ENCODE results near the gene APP.
"Not testable (repeated sequence)": the region's sequence is repeated elsewhere in the genome, so short reads cannot be mapped to it uniquely, and the experiment has no call there.

APP gene

GRCh38 chr21:26020081-26020480 lies 150.5 kb downstream of the APP start:
- H3K27me3 ChIP-seq (ENCODE audit: insufficient read depth, low read length, poor library complexity, severe bottlenecking), result no peaks in the 10 kb centered on the region
- H3K4me1 ChIP-seq (ENCODE audit: insufficient read depth, low read length, poor library complexity, severe bottlenecking), result no peaks in the 10 kb centered on the region
- no peak overlapping the region for H2AFZ ChIP-seq (ENCODE audit: low read length)
- no peaks in the 10 kb centered on the region for H3K36me3 ChIP-seq (ENCODE audit: insufficient read depth, low read length)
- TF ChIP-seq, protein P1, sequence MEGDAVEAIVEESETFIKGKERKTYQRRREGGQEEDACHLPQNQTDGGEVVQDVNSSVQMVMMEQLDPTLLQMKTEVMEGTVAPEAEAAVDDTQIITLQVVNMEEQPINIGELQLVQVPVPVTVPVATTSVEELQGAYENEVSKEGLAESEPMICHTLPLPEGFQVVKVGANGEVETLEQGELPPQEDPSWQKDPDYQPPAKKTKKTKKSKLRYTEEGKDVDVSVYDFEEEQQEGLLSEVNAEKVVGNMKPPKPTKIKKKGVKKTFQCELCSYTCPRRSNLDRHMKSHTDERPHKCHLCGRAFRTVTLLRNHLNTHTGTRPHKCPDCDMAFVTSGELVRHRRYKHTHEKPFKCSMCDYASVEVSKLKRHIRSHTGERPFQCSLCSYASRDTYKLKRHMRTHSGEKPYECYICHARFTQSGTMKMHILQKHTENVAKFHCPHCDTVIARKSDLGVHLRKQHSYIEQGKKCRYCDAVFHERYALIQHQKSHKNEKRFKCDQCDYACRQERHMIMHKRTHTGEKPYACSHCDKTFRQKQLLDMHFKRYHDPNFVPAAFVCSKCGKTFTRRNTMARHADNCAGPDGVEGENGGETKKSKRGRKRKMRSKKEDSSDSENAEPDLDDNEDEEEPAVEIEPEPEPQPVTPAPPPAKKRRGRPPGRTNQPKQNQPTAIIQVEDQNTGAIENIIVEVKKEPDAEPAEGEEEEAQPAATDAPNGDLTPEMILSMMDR (conservative IDR thresholded peaks at IDR 0.05; ENCODE audit: low read length), result no peak
- TF ChIP-seq EZH2phosphoT487 (IDR thresholded peaks at IDR 0.05; ENCODE audit: borderline replicate concordance), result no peak
- H3K9me2 ChIP-seq (replicated peaks; ENCODE audit: low read depth, low read length), result no peaks in the 10 kb centered on the region
- no peak overlapping the region for H3K4me3 ChIP-seq (ENCODE audit: low read length, poor library complexity, severe bottlenecking)
- no peak overlapping the region for H3K4me2 ChIP-seq (ENCODE audit: low read depth, low read length, poor library complexity, severe bottlenecking)
- no peaks in the 10 kb centered on the region for H3F3A ChIP-seq (ENCODE audit: low read depth)
- H3K9ac ChIP-seq (ENCODE audit: low read depth, low read length, poor library complexity, severe bottlenecking), result no peak overlapping the region
- H3K9me3 ChIP-seq (ENCODE audit: insufficient read depth, low read depth, low read length), result no peaks in the 10 kb centered on the region; the same call in 1 of the 2 replicates
- no peaks in the 10 kb centered on the region for H4K20me1 ChIP-seq (ENCODE audit: insufficient read depth, low read length, poor library complexity, severe bottlenecking)
- no peaks in the 10 kb centered on the region for H3K79me2 ChIP-seq (ENCODE audit: insufficient read depth, low read length)

- H3K9me3 ChIP-seq (ENCODE audit: insufficient read depth, low read depth, low read length), result no peaks in the 10 kb centered on the region; the same call in 1 of the 2 replicates
- H3F3A ChIP-seq (ENCODE audit: low read depth), result no peaks in the 10 kb centered on the region
- no peaks in the 10 kb centered on the region for H3K36me3 ChIP-seq (ENCODE audit: insufficient read depth, low read length)
- no peak overlapping the region for H3K4me3 ChIP-seq (ENCODE audit: low read length, poor library complexity, severe bottlenecking)
- H3K79me2 ChIP-seq (ENCODE audit: insufficient read depth, low read length), result no peaks in the 10 kb centered on the region
- H3K4me1 ChIP-seq (ENCODE audit: insufficient read depth, low read length, poor library complexity, severe bottlenecking), result no peaks in the 10 kb centered on the region
- H3K4me2 ChIP-seq (ENCODE audit: low read depth, low read length, poor library complexity, severe bottlenecking), result no peak overlapping the region
- TF ChIP-seq, protein P1 (conservative IDR thresholded peaks at IDR 0.05; ENCODE audit: low read length), result no peak
- no peak for TF ChIP-seq EZH2phosphoT487 (IDR thresholded peaks at IDR 0.05; ENCODE audit: borderline replicate concordance)
- no peaks in the 10 kb centered on the region for H4K20me1 ChIP-seq (ENCODE audit: insufficient read depth, low read length, poor library complexity, severe bottlenecking)
- no peak overlapping the region for H3K9ac ChIP-seq (ENCODE audit: low read depth, low read length, poor library complexity, severe bottlenecking)
- H2AFZ ChIP-seq (ENCODE audit: low read length), result no peak overlapping the region
- H3K27me3 ChIP-seq (ENCODE audit: insufficient read depth, low read length, poor library complexity, severe bottlenecking), result no peaks in the 10 kb centered on the region
- H3K9me2 ChIP-seq (replicated peaks; ENCODE audit: low read depth, low read length), result no peaks in the 10 kb centered on the region
These were observed 151.3 kb downstream of the APP start for GRCh38 chr21:26019236-26019635.

DNA sequence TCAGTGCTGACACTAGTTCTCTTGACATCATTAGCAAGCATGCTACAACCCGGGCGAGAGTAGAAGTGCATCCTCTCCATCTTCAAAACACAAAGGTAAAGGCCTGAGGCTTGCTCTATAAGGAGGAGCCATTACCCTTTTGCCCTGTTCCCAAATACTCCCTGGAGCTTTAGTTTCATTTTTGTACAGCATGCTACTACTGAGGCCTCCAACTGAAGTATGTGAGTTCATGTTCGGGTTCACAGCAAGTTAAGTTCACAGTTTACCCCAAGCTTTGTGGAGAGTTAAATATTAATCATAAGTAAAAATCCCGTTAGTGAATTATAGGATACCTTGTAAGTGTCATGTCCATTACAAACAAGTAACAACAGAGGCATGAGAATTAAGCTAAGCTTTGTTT lies 156.6 kb downstream of the APP start:
- Histone ChIP-seq H3K9ac (ENCODE audit: low read depth, low read length, poor library complexity, severe bottlenecking) (no peak overlapping the region), H3K79me2 (ENCODE audit: insufficient read depth, low read length) (no peaks in the 10 kb centered on the region), H3F3A (ENCODE audit: low read depth) (no peaks in the 10 kb centered on the region), H3K9me3 (ENCODE audit: insufficient read depth, low read depth, low read length) (no peaks in the 10 kb centered on the region), H2AFZ (ENCODE audit: low read length) (no peak overlapping the region), H3K4me3 (ENCODE audit: low read length, poor library complexity, severe bottlenecking) (no peak overlapping the region), H3K4me2 (ENCODE audit: low read depth, low read length, poor library complexity, severe bottlenecking) (no peak overlapping the region), H3K36me3 (ENCODE audit: insufficient read depth, low read length) (no peaks in the 10 kb centered on the region), H4K20me1 (ENCODE audit: insufficient read depth, low read length, poor library complexity, severe bottlenecking) (no peaks in the 10 kb centered on the region), H3K27me3 (ENCODE audit: insufficient read depth, low read length, poor library complexity, severe bottlenecking) (no peaks in the 10 kb centered on the region), H3K4me1 (ENCODE audit: insufficient read depth, low read length, poor library complexity, severe bottlenecking) (no peaks in the 10 kb centered on the region), H3K9me2 (replicated peaks; ENCODE audit: low read depth, low read length) (no peaks in the 10 kb centered on the region)
- no peak for TF ChIP-seq EZH2phosphoT487 (IDR thresholded peaks at IDR 0.05; ENCODE audit: borderline replicate concordance)
- TF ChIP-seq, protein P1 (conservative IDR thresholded peaks at IDR 0.05; ENCODE audit: low read length), result no peak

GRCh38 chr21:26012482-26012881 lies 158.1 kb downstream of the APP start:
- not testable (repeated sequence) for H3K79me2 ChIP-seq (ENCODE audit: insufficient read depth, low read length)

More at GRCh38 chr21:26012482-26012881, 158.1 kb downstream of the APP start:
- H2AFZ ChIP-seq (ENCODE audit: low read length); H3K36me3 ChIP-seq (ENCODE audit: insufficient read depth, low read length); H3K4me3 ChIP-seq (ENCODE audit: low read length, poor library complexity, severe bottlenecking); H3K9me3 ChIP-seq (ENCODE audit: insufficient read depth, low read depth, low read length); H3F3A ChIP-seq (ENCODE audit: low read depth); H3K9me2 ChIP-seq (replicated peaks; ENCODE audit: low read depth, low read length); H3K27me3 ChIP-seq (ENCODE audit: insufficient read depth, low read length, poor library complexity, severe bottlenecking); H4K20me1 ChIP-seq (ENCODE audit: insufficient read depth, low read length, poor library complexity, severe bottlenecking); H3K4me1 ChIP-seq (ENCODE audit: insufficient read depth, low read length, poor library complexity, severe bottlenecking); H3K9ac ChIP-seq (ENCODE audit: low read depth, low read length, poor library complexity, severe bottlenecking); H3K4me2 ChIP-seq (ENCODE audit: low read depth, low read length, poor library complexity, severe bottlenecking): not testable (repeated sequence)

Measured in Loucy (cell line).